Stimulated activated CD4-positive, alpha-beta T cell treated with anti-CD3 and anti-CD28 coated beads, TNF-alpha, amount 100 ng/mL, for 48 hours (primary cell): ENCODE results near the gene ZNF212.

ENCODE experiments used
- DNase-seq, 3 donors: peaks; one replicate each; pipeline ENCODE4 v3.0.0-alpha.2; 2020; ENCODE audit warnings: low read depth in 3 of 3

ZNF212 gene

GRCh38 chr7:149239345-149240143 is at the start of gene ZNF212:
TSS of gene ZNF212 (plus strand) at chr7:149239651. CDS start at chr7:149239779, 128 bp downstream.
- peak; percentile 81 to 83 (median 83) for DNase-seq

- DNase-seq: no peak
These were observed 47.6 kb upstream of the ZNF212 start for GRCh38 chr7:149191851-149192250.

DNA sequence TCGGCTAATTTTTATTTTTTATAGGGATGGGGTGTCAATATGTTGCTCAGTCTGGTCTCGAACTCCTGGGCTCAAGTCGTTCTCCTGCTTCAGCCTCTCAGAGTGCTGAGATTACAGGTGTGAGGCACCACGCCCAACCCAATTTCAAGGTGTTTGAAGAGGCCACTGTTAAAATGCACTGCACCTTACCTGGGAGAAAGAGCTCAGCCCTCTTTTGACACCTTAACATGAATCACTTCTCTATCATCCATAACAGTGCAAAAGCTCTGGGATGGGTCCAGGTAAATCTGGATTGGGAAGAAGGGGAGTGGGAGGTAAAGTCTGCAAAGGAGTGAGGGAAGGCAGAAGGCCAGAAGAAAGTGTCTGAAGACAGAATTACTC is 44.7 kb upstream of the ZNF212 start:
- DNase-seq: no peak

- peak; percentile 66 to 76 (median 73) for DNase-seq
These were observed 44.0 kb upstream of the ZNF212 start, which contains the start of gene ZNF282 for GRCh38 chr7:149195180-149196150. TSS of gene ZNF282 (plus strand) at chr7:149195546. CDS start at chr7:149195590, 44 bp downstream.

DNA sequence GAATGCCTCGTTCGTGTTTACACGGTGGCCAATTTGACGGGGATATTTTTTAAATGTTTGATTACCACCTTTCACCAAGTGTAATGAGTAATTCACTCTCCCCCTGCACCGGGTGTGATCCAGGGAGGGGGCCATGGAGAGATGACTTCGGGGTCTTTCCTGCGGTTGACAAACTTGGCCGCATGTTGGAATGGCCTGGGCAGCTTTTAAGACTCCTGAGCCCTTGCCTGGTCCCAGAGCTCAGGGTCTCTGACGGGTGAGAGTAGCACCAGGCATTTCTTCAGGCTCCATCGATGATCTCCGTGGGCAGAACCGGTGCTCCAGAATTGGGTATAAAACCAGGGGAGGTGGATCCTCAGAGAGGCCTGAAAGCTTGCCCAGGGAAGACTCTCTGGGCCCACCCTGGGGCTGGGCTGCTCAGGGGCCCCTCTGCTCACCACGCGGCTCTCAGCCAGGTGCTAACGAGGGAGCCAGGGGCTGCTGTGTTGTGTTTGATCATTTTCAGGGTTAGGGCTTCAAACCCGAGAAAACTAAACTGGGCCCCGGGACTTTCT is 43.2 kb upstream of the ZNF212 start:
- peak in 1 of 3 donors; percentile 23 for DNase-seq

DNA sequence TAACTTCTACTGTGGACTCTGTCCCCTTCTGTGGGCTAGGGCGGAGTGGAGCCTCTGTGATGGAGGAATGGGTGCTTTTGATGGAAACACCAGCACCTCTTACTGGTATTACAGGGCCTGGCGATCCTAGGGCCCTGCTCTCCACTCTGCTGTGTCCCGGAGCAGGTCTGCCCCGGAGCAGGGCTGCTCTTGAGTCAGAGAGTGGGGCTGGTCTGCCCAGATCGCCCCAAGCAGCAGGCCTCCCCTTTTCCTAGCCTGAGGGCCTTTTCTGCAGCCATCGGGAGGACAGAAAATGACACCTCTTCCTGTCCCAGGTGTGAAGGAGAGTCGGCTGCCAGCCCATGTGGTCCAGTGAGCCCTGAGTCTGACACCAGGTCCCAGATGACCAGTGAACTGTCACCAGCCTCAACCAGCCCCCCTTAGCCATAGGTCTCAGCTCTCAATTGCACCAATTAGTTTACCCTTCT is 42.7 kb upstream of the ZNF212 start:
- DNase-seq: no peak

GRCh38 chr7:149197675-149198074 is 41.8 kb upstream of the ZNF212 start:
- DNase-seq: no peak

DNA sequence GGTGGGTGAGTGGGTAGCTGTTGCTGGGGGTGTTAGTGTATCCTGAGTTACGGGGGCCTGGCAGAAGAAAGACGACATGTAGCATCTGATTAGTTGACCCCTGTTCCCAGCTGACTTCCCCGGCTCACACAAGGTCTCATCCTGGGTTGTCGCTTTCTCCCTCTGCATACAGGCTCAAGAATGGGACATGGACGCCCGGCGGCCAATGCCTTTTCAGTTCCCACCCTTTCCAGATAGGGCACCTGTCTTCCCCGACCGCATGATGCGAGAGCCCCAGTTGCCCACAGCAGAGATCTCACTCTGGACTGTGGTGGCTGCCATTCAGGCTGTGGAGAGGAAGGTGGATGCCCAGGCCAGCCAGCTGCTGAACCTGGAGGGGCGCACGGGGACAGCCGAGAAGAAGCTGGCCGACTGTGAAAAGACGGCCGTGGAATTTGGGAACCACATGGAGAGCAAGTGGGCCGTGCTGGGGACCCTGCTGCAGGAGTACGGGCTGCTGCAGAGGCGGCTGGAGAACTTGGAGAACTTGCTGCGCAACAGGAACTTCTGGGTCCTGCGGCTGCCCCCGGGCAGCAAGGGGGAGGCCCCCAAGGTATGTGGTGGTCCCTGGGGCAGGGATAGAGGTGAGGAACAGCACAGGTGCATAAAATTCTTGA is 41.2 kb upstream of the ZNF212 start:
- no peak for DNase-seq

DNA sequence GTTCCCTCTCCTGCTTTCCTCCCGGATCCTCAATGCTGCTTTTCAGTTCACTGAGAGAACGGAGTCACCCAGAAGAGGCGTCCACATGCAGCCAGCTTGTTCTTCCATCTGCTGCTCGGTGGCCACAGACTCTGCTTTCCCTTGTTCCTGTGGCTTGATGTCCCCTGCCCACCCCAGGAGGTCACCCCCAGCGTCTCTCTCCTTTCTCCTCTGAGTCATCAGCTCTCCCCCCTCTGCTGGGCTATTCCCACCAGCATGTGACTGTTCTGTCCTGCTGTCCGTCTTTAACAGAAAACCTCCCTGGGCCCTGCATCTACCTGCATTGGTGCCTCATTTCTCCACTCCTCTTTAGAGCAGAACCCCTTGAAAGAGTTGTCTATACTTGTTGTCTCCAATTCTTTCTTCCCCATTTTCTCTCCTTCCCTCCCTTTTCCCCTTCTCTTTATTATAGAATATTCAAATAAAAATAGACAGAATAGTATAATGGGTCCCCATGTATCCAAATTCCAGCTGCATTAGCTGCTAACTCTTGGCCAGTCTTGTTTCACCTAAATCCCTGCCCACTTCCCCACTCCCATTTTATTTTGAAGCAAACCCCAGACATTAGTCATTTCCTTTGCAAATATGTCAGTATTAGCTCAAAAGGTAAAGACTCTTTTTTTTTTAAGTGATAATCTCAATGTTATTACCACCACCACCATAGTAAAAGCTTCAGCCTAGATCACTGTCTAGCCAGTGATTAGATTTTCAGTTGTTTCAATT is 40.0 kb upstream of the ZNF212 start:
- DNase-seq: no peak

GRCh38 chr7:149202831-149203231 is 36.6 kb upstream of the ZNF212 start:
- DNase-seq: peak in 2 of 3 donors; percentile 11 to 46

DNA sequence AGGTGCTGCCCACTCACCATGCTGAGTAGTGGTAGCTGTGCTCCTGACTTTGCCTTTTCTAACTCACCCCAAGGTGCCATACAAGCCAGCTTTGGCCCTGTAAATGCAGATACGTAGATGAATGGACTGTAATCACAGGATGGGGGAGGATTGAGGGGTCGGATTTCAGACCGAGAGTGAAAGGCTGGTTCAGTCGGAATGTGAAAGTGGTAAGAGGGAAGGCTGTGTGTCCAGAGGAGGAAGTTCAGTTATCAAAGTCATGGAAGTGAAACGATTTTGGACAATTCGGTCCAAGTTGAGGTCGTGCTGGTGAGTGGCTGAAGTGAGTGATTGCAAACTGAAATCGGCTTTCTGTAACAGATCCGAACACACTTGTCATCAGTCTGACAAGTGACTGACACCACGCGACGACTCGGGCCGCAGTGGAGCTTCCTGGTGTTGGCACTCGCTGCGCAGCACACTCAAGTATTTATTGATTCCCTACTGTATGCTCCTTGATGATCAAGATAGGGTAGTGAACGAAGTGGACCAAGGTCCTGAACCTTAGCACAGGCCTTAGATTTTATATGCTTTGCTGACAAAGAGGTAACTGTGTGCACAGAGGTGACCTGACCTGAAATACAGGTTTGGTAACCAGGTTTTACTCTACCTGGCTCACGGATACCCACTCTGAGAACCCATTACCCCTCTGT is 33.6 kb upstream of the ZNF212 start:
- no peak for DNase-seq

- DNase-seq: no peak
These were observed 32.0 kb upstream of the ZNF212 start for GRCh38 chr7:149207324-149208035.

- DNase-seq: peak; percentile 71 to 87 (median 82)
These were observed 29.8 kb upstream of the ZNF212 start for GRCh38 chr7:149209518-149210269.

DNA sequence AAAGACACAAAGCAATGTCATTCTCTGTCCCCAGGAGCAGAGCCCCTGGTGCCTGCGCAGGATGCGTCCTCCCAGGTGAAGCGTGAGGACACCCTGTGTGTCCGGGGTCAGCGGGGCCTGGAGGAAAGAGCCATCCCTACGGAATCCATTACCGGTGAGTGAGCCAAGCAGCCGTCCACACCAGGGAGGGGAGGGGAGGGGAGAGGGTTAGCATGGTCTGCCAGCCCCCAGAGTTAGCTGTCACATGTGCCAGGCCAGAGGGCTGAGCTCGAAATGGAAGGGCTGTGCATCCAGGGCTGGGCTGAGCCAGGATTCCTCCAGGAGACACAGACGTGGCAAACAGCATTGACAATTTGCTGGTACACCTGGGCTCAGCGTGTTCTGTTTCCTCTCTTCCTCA is 28.9 kb upstream of the ZNF212 start:
- DNase-seq: no peak

- DNase-seq: no peak
These were observed 25.3 kb upstream of the ZNF212 start for GRCh38 chr7:149214020-149214720.

GRCh38 chr7:149216402-149216801 is 23.0 kb upstream of the ZNF212 start:
- no peak for DNase-seq

GRCh38 chr7:149217570-149217969 is 21.9 kb upstream of the ZNF212 start:
- DNase-seq: no peak
